HepG2 (cell line): ENCODE results near the gene VTN. TPM values are rescaled to one million over a fixed set of nuclear protein-coding genes. Genes with fewer than 3 reads are reported as not detected.

Experiments
- CBFB ChIP-seq: sonication (generic); formaldehyde crosslinking; IDR thresholded peaks from 2 replicates; pipeline ENCODE4 v1.4.0; 2020; ENCODE audit warnings: missing genetic modification reagents
- CHCHD3 ChIP-seq: sonication (generic); formaldehyde crosslinking; IDR thresholded peaks from 2 replicates; pipeline ENCODE4 v1.8.0; 2022; ENCODE audit warnings: mild to moderate bottlenecking, missing genetic modification reagents, moderate library complexity
- CHD4 ChIP-seq: fragments of 200-600 bp; sonication (generic); IDR thresholded peaks from 2 replicates; pipeline ENCODE4 v1.7.0; 2017; ENCODE audit warnings: mild to moderate bottlenecking, low read length, borderline replicate concordance
- HNRNPL ChIP-seq: fragments of 200-400 bp; formaldehyde crosslinking; IDR thresholded peaks from 2 replicates; pipeline ENCODE4 v1.6.1; 2017; ENCODE audit warnings: mild to moderate bottlenecking, low read depth, low read length
- IRF2 ChIP-seq: IDR thresholded peaks from 2 replicates; pipeline ENCODE4 v1.6.1; 2018; ENCODE audit warnings: missing genetic modification reagents, missing compliant biosample characterization
- JUND ChIP-seq: sonication (generic); formaldehyde crosslinking; IDR thresholded peaks from 2 replicates; pipeline ENCODE4 v1.8.0; 2022; ENCODE audit warnings: mild to moderate bottlenecking, missing genetic modification reagents
- MAF1 ChIP-seq: sonication (generic); formaldehyde crosslinking; IDR thresholded peaks from 2 replicates; pipeline ENCODE4 v1.5.0; 2020; ENCODE audit warnings: missing genetic modification reagents, borderline replicate concordance
- NFE2 ChIP-seq: sonication (generic); formaldehyde crosslinking; IDR thresholded peaks from 2 replicates; pipeline ENCODE4 v1.4.0; 2020; ENCODE audit warnings: missing genetic modification reagents
- NFYB ChIP-seq: sonication (generic); formaldehyde crosslinking; IDR thresholded peaks from 2 replicates; pipeline ENCODE4 v1.4.0; 2020; ENCODE audit warnings: missing genetic modification reagents
- PHF5A ChIP-seq: IDR thresholded peaks from one replicate; pipeline ENCODE4 v1.6.1; 2018; ENCODE audit warnings: low read depth, missing genetic modification reagents; ENCODE audit not compliant: unreplicated experiment
- SAP130 ChIP-seq: IDR thresholded peaks from 2 replicates; pipeline ENCODE4 v1.6.1; 2016; ENCODE audit warnings: low read depth
- SIX4 ChIP-seq: sonication (generic); formaldehyde crosslinking; IDR thresholded peaks from 2 replicates; pipeline ENCODE4 v1.4.0; 2020; ENCODE audit warnings: missing genetic modification reagents
- ZBTB21 ChIP-seq: sonication (generic); formaldehyde crosslinking; IDR thresholded peaks from 2 replicates; pipeline ENCODE4 v1.4.0; 2020; ENCODE audit warnings: missing genetic modification reagents
- ZNF512 ChIP-seq: sonication (generic); formaldehyde crosslinking; IDR thresholded peaks from 2 replicates; pipeline ENCODE4 v1.4.0; 2020; ENCODE audit warnings: mild to moderate bottlenecking, missing genetic modification reagents
- ZNF570 ChIP-seq: sonication (generic); formaldehyde crosslinking; IDR thresholded peaks from 2 replicates; pipeline ENCODE4 v1.4.0; 2020; ENCODE audit warnings: mild to moderate bottlenecking, missing genetic modification reagents, borderline replicate concordance
- ZNF879 ChIP-seq: sonication (generic); formaldehyde crosslinking; IDR thresholded peaks from 2 replicates; pipeline ENCODE4 v1.8.1; 2023; ENCODE audit warnings: missing genetic modification reagents
- polyA plus RNA-seq, 8 experiments: library from polyadenylated mRNA; depleted of rRNA in 3 of 8; stranded (reverse) in 7 of 8; unstranded in 1 of 8; fragments of >200 nt; fragmentation: Illumina TruSeq in 4 of 8; extraction: Trizol in 4 of 8; gene quantifications; 2 replicates each; pipeline versions ENCODE4 v1.2.1 to v1.2.3, GENCODE V29; 2011 to 2016; ENCODE audit warnings: low read depth in 4 of 8, missing spikeins in 1 of 8, mixed read lengths in 1 of 8; ENCODE audit not compliant: insufficient read depth in 1 of 8
- total RNA-seq, 5 experiments: library from RNA; depleted of rRNA; stranded (reverse); fragments of >200 nt; fragmentation: Illumina TruSeq; extraction: Trizol; gene quantifications; 2 replicates each; pipeline ENCODE4 v1.2.3, GENCODE V29; 2016; ENCODE audit warnings: low read depth in 1 of 5

The VTN gene
- total and polyA plus RNA-seq, 2 of the 13 experiments (the other 11 are each of a cell fraction or from before 2014, with no cell fraction given), result 108 to 131 TPM

GRCh38 chr17:28367641-28368305 is 2.3 kb downstream of the VTN start (continued):
- no peak for TF ChIP-seq ZNF512
- TF ChIP-seq IRF2, result no peak
- TF ChIP-seq ZBTB21, result no peak
- TF ChIP-seq NFYB (CRISPR knock-in tag), result no peak
- TF ChIP-seq ZNF570 (CRISPR knock-in tag), result no peak
- TF ChIP-seq CHCHD3 (CRISPR knock-in tag), result 0 out of 2 replicates have a peak, but pooled peaks have one; percentile 74
- TF ChIP-seq SAP130 (CRISPR knock-in tag), result no peak
- TF ChIP-seq ZNF879 (CRISPR knock-in tag), result 0 out of 2 replicates have a peak, but pooled peaks have one; percentile 25
- no peak for TF ChIP-seq MAF1 (CRISPR knock-in tag)
- TF ChIP-seq CBFB, result no peak
- TF ChIP-seq HNRNPL, result peak; percentile 61; the same call in 1 of the 2 replicates
- TF ChIP-seq CHD4, result 0 out of 2 replicates have a peak, but pooled peaks have one; percentile 9
- TF ChIP-seq SIX4, result no peak
- TF ChIP-seq PHF5A (CRISPR knock-in tag), result no peak
- no peak for TF ChIP-seq NFE2 (CRISPR knock-in tag)
- no peak for TF ChIP-seq JUND
